NCI-H1105 (cell line): ENCODE measurements around the gene HP1BP3.
A peak's percentile ranks its signal among the peaks of the same experiment; 100 is the strongest.

ENCODE experiments used
- DNase-seq: peaks from one replicate; lab custom pipeline; 2025; lab: John Stamatoyannopoulos, UW

HP1BP3 gene

GRCh38 chr1:20770314-20771087, 16.6 kb downstream of the HP1BP3 start:
- DNase-seq = no peak

GRCh38 chr1:20767271-20767670, 19.8 kb downstream of the HP1BP3 start:
- no peak for DNase-seq

- DNase-seq = no peak
These were observed 23.7 kb downstream of the HP1BP3 start for GRCh38 chr1:20763417-20763816.

- DNase-seq = no peak
These were observed 26.8 kb downstream of the HP1BP3 start for GRCh38 chr1:20760322-20760721.

- no peak for DNase-seq
These were observed 33.5 kb downstream of the HP1BP3 start for GRCh38 chr1:20753589-20753988.

GRCh38 chr1:20751462-20751990, 35.6 kb downstream of the HP1BP3 start:
- DNase-seq = no peak

GRCh38 chr1:20742671-20743070, 44.4 kb downstream of the HP1BP3 start:
- DNase-seq = no peak

GRCh38 chr1:20740781-20741180, 46.3 kb downstream of the HP1BP3 start:
- no peak for DNase-seq

GRCh38 chr1:20739225-20739624, 47.9 kb downstream of the HP1BP3 start:
- no peak for DNase-seq

- no peak for DNase-seq
These were observed 51.5 kb downstream of the HP1BP3 start for GRCh38 chr1:20735581-20736111.

GRCh38 chr1:20733360-20733975, 53.6 kb downstream of the HP1BP3 start:
- no peak for DNase-seq

- DNase-seq = peak; percentile 61
These were observed 54.3 kb downstream of the HP1BP3 start, which contains the start of gene SH2D5 for GRCh38 chr1:20732588-20733359. TSS of gene SH2D5 (minus strand) at chr1:20732703. CDS start at chr1:20728044, 4,659 bp downstream.

- peak; percentile 79 for DNase-seq
These were observed 55.0 kb downstream of the HP1BP3 start for GRCh38 chr1:20732071-20732587.

GRCh38 chr1:20731057-20731991, 55.8 kb downstream of the HP1BP3 start:
- DNase-seq = no peak

- no peak for DNase-seq
These were observed 56.4 kb downstream of the HP1BP3 start for GRCh38 chr1:20730690-20731056.

- no peak for DNase-seq
These were observed 57.0 kb downstream of the HP1BP3 start for GRCh38 chr1:20729990-20730689.

- peak; percentile 35 for DNase-seq
These were observed 57.8 kb downstream of the HP1BP3 start for GRCh38 chr1:20729155-20729931.

GRCh38 chr1:20728371-20729154, 58.5 kb downstream of the HP1BP3 start:
- DNase-seq = no peak
